Lower leg skin (tissue), 3 donors: Measurements from ENCODE around the gene ARHGEF25.

Source experiments
- POLR2A ChIP-seq, 2 donors: fragments of 450-650 bp; IDR thresholded peaks; one replicate each; pipeline ENCODE4 v1.6.1; 2016 to 2017; ENCODE audit warnings: antibody characterized with exemption in 2 of 2, mild to moderate bottlenecking in 1 of 2, moderate library complexity in 1 of 2
- TF ChIP-seq, protein P1 (sequence below), 3 donors: fragments of 450-650 bp; IDR thresholded peaks; one replicate each; pipeline ENCODE4 v1.5.1; 2016; ENCODE audit warnings: antibody characterized with exemption in 3 of 3, mild to moderate bottlenecking in 3 of 3, moderate library complexity in 2 of 3

DNA sequence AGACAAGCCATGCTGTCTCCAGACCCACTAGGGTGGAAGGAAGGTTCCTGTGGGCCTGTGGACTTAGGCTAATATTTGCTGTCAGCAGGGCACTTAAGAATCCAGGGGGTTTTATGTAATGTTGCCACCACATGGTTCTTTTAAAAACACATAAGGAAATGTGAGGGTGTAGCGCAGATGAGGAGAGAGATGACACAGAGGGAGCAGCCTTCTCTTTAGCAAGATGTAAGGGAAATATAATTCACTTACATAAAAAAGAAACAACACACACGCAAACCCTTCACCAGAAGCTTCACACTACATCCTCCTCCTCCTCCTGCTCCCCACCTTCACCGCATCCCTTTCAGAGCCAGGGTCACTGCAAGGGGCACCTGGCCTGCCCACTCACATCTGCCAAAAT, 25.1 kb upstream of the ARHGEF25 start:
- TF ChIP-seq, protein P1, sequence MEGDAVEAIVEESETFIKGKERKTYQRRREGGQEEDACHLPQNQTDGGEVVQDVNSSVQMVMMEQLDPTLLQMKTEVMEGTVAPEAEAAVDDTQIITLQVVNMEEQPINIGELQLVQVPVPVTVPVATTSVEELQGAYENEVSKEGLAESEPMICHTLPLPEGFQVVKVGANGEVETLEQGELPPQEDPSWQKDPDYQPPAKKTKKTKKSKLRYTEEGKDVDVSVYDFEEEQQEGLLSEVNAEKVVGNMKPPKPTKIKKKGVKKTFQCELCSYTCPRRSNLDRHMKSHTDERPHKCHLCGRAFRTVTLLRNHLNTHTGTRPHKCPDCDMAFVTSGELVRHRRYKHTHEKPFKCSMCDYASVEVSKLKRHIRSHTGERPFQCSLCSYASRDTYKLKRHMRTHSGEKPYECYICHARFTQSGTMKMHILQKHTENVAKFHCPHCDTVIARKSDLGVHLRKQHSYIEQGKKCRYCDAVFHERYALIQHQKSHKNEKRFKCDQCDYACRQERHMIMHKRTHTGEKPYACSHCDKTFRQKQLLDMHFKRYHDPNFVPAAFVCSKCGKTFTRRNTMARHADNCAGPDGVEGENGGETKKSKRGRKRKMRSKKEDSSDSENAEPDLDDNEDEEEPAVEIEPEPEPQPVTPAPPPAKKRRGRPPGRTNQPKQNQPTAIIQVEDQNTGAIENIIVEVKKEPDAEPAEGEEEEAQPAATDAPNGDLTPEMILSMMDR (IDR thresholded peaks at IDR 0.05), result no peak
- no peak for TF ChIP-seq POLR2A (IDR thresholded peaks at IDR 0.05)
